GM12878 (cell line): ENCODE measurements around the gene CLBA1. TPM values are rescaled to one million over a fixed set of nuclear protein-coding genes. Genes with fewer than 3 reads are reported as not detected.

ENCODE experiments used
- ATAC-seq: fragments of 200-7000 bp; cut with Tn5 transposase; 3 replicates; pipeline ENCODE4 v1.9.1; 2020; ENCODE audit warnings: mild to moderate bottlenecking, moderate library complexity
- BruUV-seq: library from RNA; stranded (reverse); fragments of 400-500 nt; replicated peaks from 2 replicates; lab custom pipeline; 2021; lab: Mats Ljungman, UMichigan
- CTCF ChIA-PET: fragments of 300-600 bp; sonication (Branson Sonifier 250); formaldehyde crosslinking; extraction: SDS; loops from one replicate; lab custom pipeline; 2021; ENCODE audit warnings: inconsistent platforms; lab: Yijun Ruan, JAX
- POLR2A ChIA-PET: fragments of 350-600 bp; formaldehyde crosslinking; extraction: SDS; loops from one replicate; lab custom pipeline; 2021; ENCODE audit warnings: inconsistent platforms; lab: Charles Lee
- RAD21 ChIA-PET: fragments of 300-600 bp; sonication (Branson Sonifier 250); formaldehyde crosslinking; loops from one replicate; lab custom pipeline; 2023; ENCODE audit warnings: antibody characterized with exemption; ENCODE audit not compliant: unreplicated experiment; lab: Charles Lee
- SMC1A ChIA-PET: fragments of 300-600 bp; sonication (Branson Sonifier 250); formaldehyde crosslinking; loops from one replicate; lab custom pipeline; 2023; ENCODE audit not compliant: unreplicated experiment, uncharacterized antibody; lab: Charles Lee
- DNase-seq: peaks from one replicate; pipeline ENCODE4 v3.0.0-alpha.2; 2011; ENCODE audit warnings: low read depth, low spot score
- FAIRE-seq: peaks from 3 replicates; lab custom pipeline; 2011; peaks lifted over from hg19 to GRCh38; lab: Jason Lieb, UNC
- H2AFZ ChIP-seq: 2 replicates; pipeline ENCODE4 v1.6.0; 2011; ENCODE audit warnings: low read depth, low read length, control low read depth; ENCODE audit not compliant: control insufficient read depth
- H3K27ac ChIP-seq: 2 replicates; pipeline ENCODE4 v1.5.1; 2011; ENCODE audit warnings: control low read depth; ENCODE audit not compliant: control insufficient read depth, insufficient read depth
- H3K27me3 ChIP-seq, 2 experiments: replicated peaks in 1 of 2; 2 replicates each; pipeline versions ENCODE4 v1.6.0 to v1.6.1; 2011; ENCODE audit warnings: low read length in 1 of 2; ENCODE audit not compliant: control insufficient read depth in 2 of 2, insufficient read depth in 2 of 2
- H3K36me3 ChIP-seq, 2 experiments: 2 replicates each; pipeline ENCODE4 v1.5.1; 2011; ENCODE audit warnings: low read length in 1 of 2; ENCODE audit not compliant: control insufficient read depth in 2 of 2, insufficient read depth in 2 of 2
- H3K4me1 ChIP-seq: 2 replicates; pipeline ENCODE4 v1.6.1; 2011; ENCODE audit warnings: mild to moderate bottlenecking, low read length, moderate library complexity, mixed read lengths; ENCODE audit not compliant: control insufficient read depth, insufficient read depth
- H3K4me2 ChIP-seq: 2 replicates; pipeline ENCODE4 v1.6.0; 2011; ENCODE audit warnings: control low read depth; ENCODE audit not compliant: control insufficient read depth, insufficient read depth
- H3K4me3 ChIP-seq: fragments of 200-600 bp; sonication (generic); 2 replicates; pipeline ENCODE4 v1.5.1; 2016
- H3K79me2 ChIP-seq: 2 replicates; pipeline ENCODE4 v1.6.0; 2011; ENCODE audit warnings: low read length; ENCODE audit not compliant: control insufficient read depth, insufficient read depth
- H3K9ac ChIP-seq: 2 replicates; pipeline ENCODE4 v1.8.0; 2011; ENCODE audit warnings: low read length, control low read depth, mixed read lengths; ENCODE audit not compliant: control insufficient read depth, insufficient read depth
- H3K9me3 ChIP-seq: replicated peaks from 3 replicates; pipeline ENCODE4 v1.5.1; 2011; ENCODE audit warnings: mild to moderate bottlenecking, low read length; ENCODE audit not compliant: control insufficient read depth, insufficient read depth
- H4K20me1 ChIP-seq: 2 replicates; pipeline ENCODE4 v1.6.0; 2011; ENCODE audit not compliant: control insufficient read depth, insufficient read depth
- CEBPB ChIP-seq, 2 experiments: fragments of 150-350 bp in 1 of 2; IDR thresholded peaks; 2 replicates each; pipeline ENCODE4 v1.6.1; 2012 to 2014; ENCODE audit warnings: low read depth in 2 of 2, low read length in 2 of 2, borderline replicate concordance in 1 of 2, inconsistent platforms in 1 of 2
- EP300 ChIP-seq, 2 experiments: fragments of 150-350 bp in 1 of 2; IDR thresholded peaks; 2 replicates each; pipeline ENCODE4 v1.6.1; 2011 to 2012; ENCODE audit warnings: low read depth in 2 of 2, low read length in 2 of 2, borderline replicate concordance in 1 of 2, improper control_type of control experiment in 1 of 2, inconsistent platforms in 1 of 2; ENCODE audit not compliant: control insufficient read depth in 1 of 2
- HDAC2 ChIP-seq: fragments of 200-600 bp; sonication (generic); IDR thresholded peaks from 2 replicates; pipeline ENCODE4 v1.6.1; 2017
- HDAC6 ChIP-seq: fragments of 200-600 bp; sonication (generic); IDR thresholded peaks from one replicate; pipeline ENCODE4 v1.8.0; 2017; ENCODE audit warnings: antibody characterized with exemption; ENCODE audit not compliant: unreplicated experiment
- IRF4 ChIP-seq: IDR thresholded peaks from 2 replicates; pipeline ENCODE4 v1.6.1; 2011; ENCODE audit warnings: low read depth, low read length
- NR2C1 ChIP-seq: fragments of 450-650 bp; IDR thresholded peaks from 2 replicates; pipeline ENCODE4 v1.6.1; 2017; ENCODE audit warnings: antibody characterized with exemption, mild to moderate bottlenecking, moderate library complexity
- NR2F1 ChIP-seq: fragments of 450-650 bp; conservative IDR thresholded peaks from 2 replicates; pipeline ENCODE4 v1.6.1; 2017; ENCODE audit warnings: mild to moderate bottlenecking
- POLR2A ChIP-seq: IDR thresholded peaks from 2 replicates; pipeline ENCODE4 v1.6.1; 2011; ENCODE audit warnings: low read depth, mild to moderate bottlenecking, low read length
- SPI1 ChIP-seq: IDR thresholded peaks from 2 replicates; pipeline ENCODE4 v1.6.1; 2011; ENCODE audit warnings: low read depth, mild to moderate bottlenecking, low read length, moderate library complexity, borderline replicate concordance; ENCODE audit not compliant: insufficient read depth
- WGBS: methylation state at CpG from one replicate; pipeline ENCODE4 v1.1.6; 2016; ENCODE audit warnings: low lambda C conversion rate; ENCODE audit not compliant: insufficient replicate concordance, insufficient coverage; ENCODE audit errors: missing lambda C conversion rate; 5-methylcytosine and 5-hydroxymethylcytosine counted together
- in situ Hi-C: fragments of 300-500 bp; cut with MboI; formaldehyde crosslinking; loops from 9 replicates; pipeline ENCODE4 v1.14.3; 2018; ENCODE audit warnings: mixed read lengths
- intact Hi-C: fragments of 100-400 bp; cut with micrococcal nuclease; formaldehyde crosslinking; loops from one replicate; pipeline ENCODE4 v1.14.2; 2022; ENCODE audit not compliant: unreplicated experiment
- polyA plus RNA-seq, 11 experiments: library from polyadenylated mRNA; depleted of rRNA in 4 of 11; unstranded in 6 of 11; stranded (reverse) in 5 of 11; fragments of >200 nt; fragmentation: Nextera tagmentation in 4 of 11; fragmentation: Illumina TruSeq in 1 of 11; extraction: Ambion mirVana in 4 of 11; extraction: Trizol in 1 of 11; gene quantifications; 1 replicate in 1 of 11; 2 replicates in 10 of 11; pipeline versions ENCODE4 v1.2.1 to v1.2.3, GENCODE V29; 2011 to 2016; ENCODE audit warnings: inconsistent platforms in 2 of 11, missing spikeins in 2 of 11, low read depth in 1 of 11
- total RNA-seq, 4 experiments: library from RNA; depleted of rRNA in 3 of 4; stranded (reverse); fragments of >200 nt in 3 of 4; fragmentation: Illumina TruSeq in 1 of 4; extraction: Trizol in 1 of 4; gene quantifications; 2 replicates each; pipeline versions ENCODE4 v1.2.1 to v1.2.3, GENCODE V29; 2013 to 2021
- TF ChIP-seq, protein P1 (sequence below): fragments of 450-650 bp; formaldehyde crosslinking; IDR thresholded peaks from 2 replicates; pipeline ENCODE4 v1.5.0; 2022; ENCODE audit warnings: mild to moderate bottlenecking, missing genetic modification characterization

CLBA1 gene
- total and polyA plus RNA-seq, 10 of the 15 experiments (the other 5 are each of a cell fraction or from before 2014, with no cell fraction given), result 0.07 to 1.1 (median 0.62) TPM; not detected in 1

DNA sequence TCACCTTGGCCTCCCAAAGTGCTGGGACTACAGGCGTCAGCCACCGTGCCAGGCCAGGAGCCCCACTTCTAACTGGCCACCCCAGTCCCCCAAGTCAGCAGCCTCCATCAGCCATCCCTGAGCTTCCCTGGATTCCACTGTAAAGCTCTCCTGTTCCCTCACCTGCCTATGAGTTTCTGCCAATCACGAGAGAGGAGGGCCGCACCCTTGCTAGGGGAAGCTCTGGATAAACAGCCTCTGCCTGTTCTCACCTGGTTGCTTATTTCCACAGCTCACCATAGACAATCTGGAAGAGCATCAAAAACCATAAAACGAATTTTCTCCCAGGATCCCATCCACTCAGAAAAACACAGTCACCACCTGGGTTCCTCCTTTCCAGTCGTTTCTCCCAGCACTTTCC, 30.3 kb downstream of the CLBA1 start:
- Histone ChIP-seq H3K9ac (no peak overlapping the region), H3K36me3 (peaks cover 20 to 24% of the 10 kb centered on the region in 2 experiments; a peak in 3 of 4 replicates), H3K9me3 (no peaks in the 10 kb centered on the region), H3K4me2 (peak overlapping the region; percentile 75; the same call in 1 of the 2 replicates), H3K79me2 (peaks cover 98% of the 10 kb centered on the region), H3K4me1 (peaks cover 24% of the 10 kb centered on the region), H3K4me3 (peak overlapping the region; percentile 49), H3K27me3 (no peaks in the 10 kb centered on the region), H4K20me1 (no peaks in the 10 kb centered on the region; the same call in none of the 2 replicates), H2AFZ (no peak overlapping the region), H3K27ac (no peak overlapping the region)
- SMC1A ChIA-PET, result interaction anchor here (1.0 to 3.3 kb wide), 7 partner anchors 10 to 71 kb away, joined by 3 to 11 read pairs (median 3); no protein-coding TSS in a partner anchor
- no TSS peak for BruUV-seq
- intact Hi-C loops, result no loop called here
- POLR2A ChIA-PET, result interaction anchor here (4.3 kb wide), 1 partner anchor 11 kb away, joined by 14 read pairs; no protein-coding TSS in a partner anchor
- FAIRE-seq (no peak), ATAC-seq (no peak), DNase-seq (no peak)
- CTCF ChIA-PET, result interaction anchor here (1.6 to 3.5 kb wide), 3 partner anchors 12 to 40 kb away, joined by 6 to 15 read pairs (median 7); no protein-coding TSS in a partner anchor
- no peak for TF ChIP-seq EP300 (IDR thresholded peaks at IDR 0.05; ENCODE audit: borderline replicate concordance in 1 of 2, control insufficient read depth in 1 of 2, low read depth in 2 of 2, low read length in 2 of 2)
- TF ChIP-seq, protein P1, sequence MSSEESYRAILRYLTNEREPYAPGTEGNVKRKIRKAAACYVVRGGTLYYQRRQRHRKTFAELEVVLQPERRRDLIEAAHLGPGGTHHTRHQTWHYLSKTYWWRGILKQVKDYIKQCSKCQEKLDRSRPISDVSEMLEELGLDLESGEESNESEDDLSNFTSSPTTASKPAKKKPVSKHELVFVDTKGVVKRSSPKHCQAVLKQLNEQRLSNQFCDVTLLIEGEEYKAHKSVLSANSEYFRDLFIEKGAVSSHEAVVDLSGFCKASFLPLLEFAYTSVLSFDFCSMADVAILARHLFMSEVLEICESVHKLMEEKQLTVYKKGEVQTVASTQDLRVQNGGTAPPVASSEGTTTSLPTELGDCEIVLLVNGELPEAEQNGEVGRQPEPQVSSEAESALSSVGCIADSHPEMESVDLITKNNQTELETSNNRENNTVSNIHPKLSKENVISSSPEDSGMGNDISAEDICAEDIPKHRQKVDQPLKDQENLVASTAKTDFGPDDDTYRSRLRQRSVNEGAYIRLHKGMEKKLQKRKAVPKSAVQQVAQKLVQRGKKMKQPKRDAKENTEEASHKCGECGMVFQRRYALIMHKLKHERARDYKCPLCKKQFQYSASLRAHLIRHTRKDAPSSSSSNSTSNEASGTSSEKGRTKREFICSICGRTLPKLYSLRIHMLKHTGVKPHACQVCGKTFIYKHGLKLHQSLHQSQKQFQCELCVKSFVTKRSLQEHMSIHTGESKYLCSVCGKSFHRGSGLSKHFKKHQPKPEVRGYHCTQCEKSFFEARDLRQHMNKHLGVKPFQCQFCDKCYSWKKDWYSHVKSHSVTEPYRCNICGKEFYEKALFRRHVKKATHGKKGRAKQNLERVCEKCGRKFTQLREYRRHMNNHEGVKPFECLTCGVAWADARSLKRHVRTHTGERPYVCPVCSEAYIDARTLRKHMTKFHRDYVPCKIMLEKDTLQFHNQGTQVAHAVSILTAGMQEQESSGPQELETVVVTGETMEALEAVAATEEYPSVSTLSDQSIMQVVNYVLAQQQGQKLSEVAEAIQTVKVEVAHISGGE (CRISPR knock-in tag), result no peak
- TF ChIP-seq CEBPB (IDR thresholded peaks at IDR 0.05; ENCODE audit: borderline replicate concordance in 1 of 2, low read depth in 2 of 2, low read length in 2 of 2), result no peak
- TF ChIP-seq POLR2A, result no peak
- TF ChIP-seq NR2C1, result no peak
- TF ChIP-seq HDAC2, result no peak
- TF ChIP-seq IRF4, result no peak
- no peak for TF ChIP-seq HDAC6
- TF ChIP-seq NR2F1, result no peak
- TF ChIP-seq SPI1, result no peak
- in situ Hi-C loops, result no loop called here
- RAD21 ChIA-PET, result interaction anchor here (0.8 to 1.3 kb wide), 4 partner anchors 10 to 50 kb away, joined by 3 read pairs; no protein-coding TSS in a partner anchor
- WGBS, result 52% methylated on average over 6 of the region's 6 CpGs
